ENCODE data around the gene NEU1. TPM values are rescaled to one million over a fixed set of nuclear protein-coding genes. Genes with fewer than 3 reads are reported as not detected.
"Not testable (repeated sequence)": the region's sequence is repeated elsewhere in the genome, so short reads cannot be mapped to it uniquely, and the experiment has no call there.

Gene NEU1
- polyA plus RNA-seq, 1 donor from 2014 or later = 40.9 TPM

DNA sequence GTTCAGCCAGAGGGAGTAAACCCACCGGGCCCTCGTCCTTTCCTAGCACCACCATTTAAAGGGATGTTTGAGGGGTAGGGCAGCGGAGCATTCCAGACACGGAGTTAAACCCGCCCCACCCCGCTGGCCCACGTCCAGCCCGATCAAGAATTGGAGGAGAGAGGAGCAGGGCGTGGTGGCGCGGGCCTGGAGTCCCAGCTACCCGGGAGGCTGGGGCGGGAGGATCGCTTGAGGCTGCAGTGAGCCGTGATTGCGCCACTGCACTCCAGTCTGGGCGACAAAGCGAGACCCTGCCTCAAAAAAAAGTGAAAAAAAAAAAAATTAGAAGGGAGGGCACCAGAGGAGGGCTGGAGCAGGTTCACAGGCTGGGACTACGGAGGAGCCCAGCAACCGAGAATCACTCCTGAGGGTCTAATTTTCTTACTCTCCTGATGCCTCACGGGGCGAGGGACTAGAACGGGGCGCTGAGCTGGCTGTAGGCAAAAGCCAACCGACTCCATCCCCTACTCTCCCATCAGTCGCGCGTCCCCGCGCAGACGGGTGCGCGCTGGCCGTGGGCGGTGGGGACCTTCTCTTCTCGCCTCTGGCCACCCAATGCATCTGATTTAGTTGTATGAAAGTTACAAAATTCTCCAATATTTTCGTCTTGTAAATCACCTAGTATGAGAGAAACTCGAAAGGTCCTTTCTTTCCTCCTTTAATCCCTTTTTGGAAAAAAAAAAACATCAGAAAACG is 41.2 kb downstream of the NEU1 start:
- TF ChIP-seq POLR2AphosphoS5 (IDR thresholded peaks at IDR 0.05) = no peak
- TF ChIP-seq RAD21 (conservative IDR thresholded peaks at IDR 0.05) = no peak
- no peak for TF ChIP-seq EP300 (conservative IDR thresholded peaks at IDR 0.05; ENCODE audit: poor library complexity, severe bottlenecking)
- TF ChIP-seq SMC3 (conservative IDR thresholded peaks at IDR 0.05; ENCODE audit: poor library complexity) = no peak
- TF ChIP-seq EZH2 (IDR thresholded peaks at IDR 0.05; ENCODE audit: borderline replicate concordance, insufficient read depth, low read length, poor library complexity, severe bottlenecking) = no peak
- no peak for TF ChIP-seq MXI1 (conservative IDR thresholded peaks at IDR 0.05; ENCODE audit: poor library complexity, severe bottlenecking)
- no peak for TF ChIP-seq TAF1 (IDR thresholded peaks at IDR 0.05; ENCODE audit: low read depth)
- no peak for TF ChIP-seq REST (IDR thresholded peaks at IDR 0.05; ENCODE audit: borderline replicate concordance)
- Histone ChIP-seq H3K4me2 (ENCODE audit: low read length) (no peak overlapping the region), H3K9ac (ENCODE audit: low read length) (no peak overlapping the region), H4K20me1 (ENCODE audit: insufficient read depth) (no peaks in the 10 kb centered on the region), H3F3A (ENCODE audit: insufficient read depth, low read length, poor library complexity, severe bottlenecking) (peaks cover under 1% of the 10 kb centered on the region), H3K27ac (ENCODE audit: low read length) (no peak overlapping the region), H3K9me3 (ENCODE audit: low read length) (no peaks in the 10 kb centered on the region), H3K4me3 (ENCODE audit: low read length) (peak overlapping the region; percentile 60), H3K9me2 (ENCODE audit: insufficient read depth, low read length) (no peaks in the 10 kb centered on the region), H3K79me2 (replicated peaks; ENCODE audit: insufficient read depth, low read length) (no peaks in the 10 kb centered on the region), H3K27me3 (ENCODE audit: insufficient read depth, low read depth, low read length) (no peaks in the 10 kb centered on the region), H2AFZ (ENCODE audit: low read depth, low read length) (no peak overlapping the region), H3K36me3 (ENCODE audit: insufficient read depth, low read length) (no peaks in the 10 kb centered on the region)

- not testable (repeated sequence) for H3K9ac ChIP-seq (ENCODE audit: low read length); H3K36me3 ChIP-seq (ENCODE audit: insufficient read depth, low read length); H3K9me3 ChIP-seq (ENCODE audit: low read length); H3K79me2 ChIP-seq (replicated peaks; ENCODE audit: insufficient read depth, low read length); H3K4me3 ChIP-seq (ENCODE audit: low read length); H3K9me2 ChIP-seq (ENCODE audit: insufficient read depth, low read length); H3K27me3 ChIP-seq (ENCODE audit: insufficient read depth, low read depth, low read length); H3K4me2 ChIP-seq (ENCODE audit: low read length); H2AFZ ChIP-seq (ENCODE audit: low read depth, low read length); H4K20me1 ChIP-seq (ENCODE audit: insufficient read depth); H3F3A ChIP-seq (ENCODE audit: insufficient read depth, low read length, poor library complexity, severe bottlenecking); H3K27ac ChIP-seq (ENCODE audit: low read length)
These were observed 42.2 kb downstream of the NEU1 start for GRCh38 chr6:31820399-31820798.

- Histone ChIP-seq H3K4me2 (ENCODE audit: low read length) (no peak overlapping the region), H3K4me3 (ENCODE audit: low read length) (no peak overlapping the region)
These were observed 42.7 kb downstream of the NEU1 start for GRCh38 chr6:31819871-31820299.

More at GRCh38 chr6:31819871-31820299, 42.7 kb downstream of the NEU1 start:
- TF ChIP-seq POLR2AphosphoS5 (IDR thresholded peaks at IDR 0.05) = no peak
- TF ChIP-seq, protein P1, sequence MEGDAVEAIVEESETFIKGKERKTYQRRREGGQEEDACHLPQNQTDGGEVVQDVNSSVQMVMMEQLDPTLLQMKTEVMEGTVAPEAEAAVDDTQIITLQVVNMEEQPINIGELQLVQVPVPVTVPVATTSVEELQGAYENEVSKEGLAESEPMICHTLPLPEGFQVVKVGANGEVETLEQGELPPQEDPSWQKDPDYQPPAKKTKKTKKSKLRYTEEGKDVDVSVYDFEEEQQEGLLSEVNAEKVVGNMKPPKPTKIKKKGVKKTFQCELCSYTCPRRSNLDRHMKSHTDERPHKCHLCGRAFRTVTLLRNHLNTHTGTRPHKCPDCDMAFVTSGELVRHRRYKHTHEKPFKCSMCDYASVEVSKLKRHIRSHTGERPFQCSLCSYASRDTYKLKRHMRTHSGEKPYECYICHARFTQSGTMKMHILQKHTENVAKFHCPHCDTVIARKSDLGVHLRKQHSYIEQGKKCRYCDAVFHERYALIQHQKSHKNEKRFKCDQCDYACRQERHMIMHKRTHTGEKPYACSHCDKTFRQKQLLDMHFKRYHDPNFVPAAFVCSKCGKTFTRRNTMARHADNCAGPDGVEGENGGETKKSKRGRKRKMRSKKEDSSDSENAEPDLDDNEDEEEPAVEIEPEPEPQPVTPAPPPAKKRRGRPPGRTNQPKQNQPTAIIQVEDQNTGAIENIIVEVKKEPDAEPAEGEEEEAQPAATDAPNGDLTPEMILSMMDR (IDR thresholded peaks at IDR 0.05; ENCODE audit: poor library complexity, severe bottlenecking) = no peak
- TF ChIP-seq TAF1 (IDR thresholded peaks at IDR 0.05; ENCODE audit: low read depth) = no peak
- no peak for TF ChIP-seq REST (IDR thresholded peaks at IDR 0.05; ENCODE audit: borderline replicate concordance)
- TF ChIP-seq SMC3 (conservative IDR thresholded peaks at IDR 0.05; ENCODE audit: poor library complexity) = no peak
- no peak for TF ChIP-seq RAD21 (conservative IDR thresholded peaks at IDR 0.05)
- TF ChIP-seq EP300 (conservative IDR thresholded peaks at IDR 0.05; ENCODE audit: poor library complexity, severe bottlenecking) = no peak
- TF ChIP-seq MXI1 (conservative IDR thresholded peaks at IDR 0.05; ENCODE audit: poor library complexity, severe bottlenecking) = no peak
- no peak for TF ChIP-seq EZH2 (IDR thresholded peaks at IDR 0.05; ENCODE audit: borderline replicate concordance, insufficient read depth, low read length, poor library complexity, severe bottlenecking)
- H3F3A ChIP-seq (ENCODE audit: insufficient read depth, low read length, poor library complexity, severe bottlenecking) = no peaks in the 10 kb centered on the region
- no peaks in the 10 kb centered on the region for H3K36me3 ChIP-seq (ENCODE audit: insufficient read depth, low read length)
- no peaks in the 10 kb centered on the region for H4K20me1 ChIP-seq (ENCODE audit: insufficient read depth)
- no peaks in the 10 kb centered on the region for H3K27me3 ChIP-seq (ENCODE audit: insufficient read depth, low read depth, low read length)
- H3K9me3 ChIP-seq (ENCODE audit: low read length) = no peaks in the 10 kb centered on the region
- no peak overlapping the region for H2AFZ ChIP-seq (ENCODE audit: low read depth, low read length)
- H3K9me2 ChIP-seq (ENCODE audit: insufficient read depth, low read length) = no peaks in the 10 kb centered on the region
- H3K27ac ChIP-seq (ENCODE audit: low read length) = no peak overlapping the region
- H3K79me2 ChIP-seq (replicated peaks; ENCODE audit: insufficient read depth, low read length) = no peaks in the 10 kb centered on the region
- no peak overlapping the region for H3K9ac ChIP-seq (ENCODE audit: low read length)

Data from neural cell (in vitro differentiated cells).